MG63 (cell line): ENCODE results near the gene C1orf94. TPM values are rescaled to one million over a fixed set of nuclear protein-coding genes. Genes with fewer than 3 reads are reported as not detected.
A peak's percentile ranks its signal among the peaks of the same experiment; 100 is the strongest.

Source experiments
- DNase-seq: peaks from one replicate; pipeline ENCODE4 v3.0.0-alpha.2; 2020
- H3K27me3 ChIP-seq: fragments of 250-450 bp; sonication (Bioruptor Pico); 2 replicates; pipeline ENCODE4 v1.5.1; 2020; ENCODE audit warnings: mild to moderate bottlenecking, moderate library complexity
- H3K36me3 ChIP-seq: fragments of 250-450 bp; sonication (Bioruptor Pico); 2 replicates; pipeline ENCODE4 v1.5.1; 2020; ENCODE audit warnings: mild to moderate bottlenecking, moderate library complexity
- H3K4me3 ChIP-seq: fragments of 250-450 bp; sonication (Bioruptor Pico); 2 replicates; pipeline ENCODE4 v1.5.1; 2020; ENCODE audit warnings: mild to moderate bottlenecking, moderate library complexity
- H3K9me3 ChIP-seq: fragments of 250-450 bp; sonication (Bioruptor Pico); 2 replicates; pipeline ENCODE4 v1.5.1; 2020; ENCODE audit warnings: mild to moderate bottlenecking, moderate library complexity
- total RNA-seq: library from RNA; depleted of rRNA; stranded (reverse); fragments of >200 nt; shearing (Covaris generic); gene quantifications from 2 replicates; pipeline ENCODE4 v1.2.3, GENCODE V29; 2014; ENCODE audit warnings: low replicate concordance

C1orf94 gene
- total RNA-seq, 1 experiment from 2014 or later: not detected

GRCh38 chr1:34199927-34200326 is 23.2 kb downstream of the C1orf94 start:
- H3K36me3 ChIP-seq: no peaks in the 10 kb centered on the region
- no peaks in the 10 kb centered on the region for H3K9me3 ChIP-seq
- no peaks in the 10 kb centered on the region for H3K27me3 ChIP-seq
- DNase-seq: peak; percentile 35
- no peak overlapping the region for H3K4me3 ChIP-seq

- H3K9me3 ChIP-seq: no peaks in the 10 kb centered on the region
- no peak for DNase-seq
- no peaks in the 10 kb centered on the region for H3K36me3 ChIP-seq
- no peak overlapping the region for H3K4me3 ChIP-seq
- H3K27me3 ChIP-seq: no peaks in the 10 kb centered on the region
Observed at GRCh38 chr1:34212673-34213072, 36.0 kb downstream of the C1orf94 start.

GRCh38 chr1:34213956-34214355 is 37.2 kb downstream of the C1orf94 start:
- DNase-seq: no peak
- H3K36me3 ChIP-seq: no peaks in the 10 kb centered on the region
- no peak overlapping the region for H3K4me3 ChIP-seq
- no peaks in the 10 kb centered on the region for H3K9me3 ChIP-seq
- H3K27me3 ChIP-seq: no peaks in the 10 kb centered on the region

- Histone ChIP-seq H3K27me3 (no peaks in the 10 kb centered on the region), H3K4me3 (no peak overlapping the region), H3K9me3 (no peaks in the 10 kb centered on the region), H3K36me3 (no peaks in the 10 kb centered on the region)
- no peak for DNase-seq
Observed at GRCh38 chr1:34231441-34231840, 54.7 kb downstream of the C1orf94 start.

GRCh38 chr1:34235594-34235993 is 58.9 kb downstream of the C1orf94 start:
- H3K27me3 ChIP-seq: no peaks in the 10 kb centered on the region
- DNase-seq: no peak

GRCh38 chr1:34236089-34236488 is 59.4 kb downstream of the C1orf94 start:
- Histone ChIP-seq H3K9me3 (no peaks in the 10 kb centered on the region), H3K4me3 (no peak overlapping the region), H3K36me3 (no peaks in the 10 kb centered on the region), H3K27me3 (no peaks in the 10 kb centered on the region)
- DNase-seq: no peak

More at GRCh38 chr1:34235594-34235993, 58.9 kb downstream of the C1orf94 start:
- no peak overlapping the region for H3K4me3 ChIP-seq
- no peaks in the 10 kb centered on the region for H3K9me3 ChIP-seq
- H3K36me3 ChIP-seq: no peaks in the 10 kb centered on the region

- H3K9me3 ChIP-seq: no peaks in the 10 kb centered on the region
- no peaks in the 10 kb centered on the region for H3K36me3 ChIP-seq
- H3K4me3 ChIP-seq: no peak overlapping the region
- H3K27me3 ChIP-seq: no peaks in the 10 kb centered on the region; the same call in 1 of the 2 replicates
- no peak for DNase-seq
Observed at GRCh38 chr1:34237151-34237815, 60.6 kb downstream of the C1orf94 start.

- no peak overlapping the region for H3K4me3 ChIP-seq
- peaks cover 8% of the 10 kb centered on the region for H3K27me3 ChIP-seq
- no peaks in the 10 kb centered on the region for H3K9me3 ChIP-seq
- no peaks in the 10 kb centered on the region for H3K36me3 ChIP-seq
- DNase-seq: no peak
Observed at GRCh38 chr1:34245967-34246366, 69.3 kb downstream of the C1orf94 start.

- Histone ChIP-seq H3K4me3 (no peak overlapping the region), H3K27me3 (no peaks in the 10 kb centered on the region), H3K9me3 (no peaks in the 10 kb centered on the region), H3K36me3 (no peaks in the 10 kb centered on the region)
- no peak for DNase-seq
Observed at GRCh38 chr1:34250342-34250741, 73.6 kb downstream of the C1orf94 start.

GRCh38 chr1:34262023-34262853 is 85.5 kb downstream of the C1orf94 start:
- Histone ChIP-seq H3K27me3 (peaks cover 8% of the 10 kb centered on the region; the same call in 1 of the 2 replicates), H3K9me3 (no peaks in the 10 kb centered on the region), H3K4me3 (no peak overlapping the region), H3K36me3 (no peaks in the 10 kb centered on the region)
- DNase-seq: no peak

GRCh38 chr1:34262921-34263320 is 86.2 kb downstream of the C1orf94 start:
- Histone ChIP-seq H3K4me3 (no peak overlapping the region), H3K27me3 (peaks cover 8% of the 10 kb centered on the region; the same call in 1 of the 2 replicates), H3K36me3 (no peaks in the 10 kb centered on the region), H3K9me3 (no peaks in the 10 kb centered on the region)
- no peak for DNase-seq

GRCh38 chr1:34263406-34263805 is 86.7 kb downstream of the C1orf94 start:
- no peak for DNase-seq
- Histone ChIP-seq H3K4me3 (no peak overlapping the region), H3K36me3 (no peaks in the 10 kb centered on the region), H3K9me3 (no peaks in the 10 kb centered on the region), H3K27me3 (peaks cover 8% of the 10 kb centered on the region; the same call in 1 of the 2 replicates)

GRCh38 chr1:34265396-34265795 is 88.7 kb downstream of the C1orf94 start:
- Histone ChIP-seq H3K36me3 (no peaks in the 10 kb centered on the region), H3K27me3 (peaks cover 8% of the 10 kb centered on the region; the same call in 1 of the 2 replicates), H3K9me3 (no peaks in the 10 kb centered on the region), H3K4me3 (no peak overlapping the region)
- no peak for DNase-seq

- no peak overlapping the region for H3K4me3 ChIP-seq
- DNase-seq: no peak
- no peaks in the 10 kb centered on the region for H3K36me3 ChIP-seq
- H3K27me3 ChIP-seq: peaks cover 8% of the 10 kb centered on the region; the same call in 1 of the 2 replicates
- no peaks in the 10 kb centered on the region for H3K9me3 ChIP-seq
Observed at GRCh38 chr1:34266127-34266951, 89.6 kb downstream of the C1orf94 start.

- no peak for DNase-seq
- H3K9me3 ChIP-seq: no peaks in the 10 kb centered on the region
- H3K27me3 ChIP-seq: peaks cover 8% of the 10 kb centered on the region; the same call in 1 of the 2 replicates
- no peaks in the 10 kb centered on the region for H3K36me3 ChIP-seq
- H3K4me3 ChIP-seq: no peak overlapping the region
Observed at GRCh38 chr1:34267326-34267725, 90.6 kb downstream of the C1orf94 start.

- Histone ChIP-seq H3K9me3 (no peaks in the 10 kb centered on the region), H3K4me3 (no peak overlapping the region), H3K36me3 (no peaks in the 10 kb centered on the region), H3K27me3 (peaks cover 8% of the 10 kb centered on the region; the same call in 1 of the 2 replicates)
- peak; percentile 33 for DNase-seq
Observed at GRCh38 chr1:34268311-34268954, 91.7 kb downstream of the C1orf94 start.
